ENCODE data around the gene TIMM50.
"Not testable (repeated sequence)": the region's sequence is repeated elsewhere in the genome, so short reads cannot be mapped to it uniquely, and the experiment has no call there.

Gene TIMM50

GRCh38 chr19:39469567-39469966, 11.1 kb upstream of the TIMM50 start:
- no peak for DNase-seq

- DNase-seq = no peak
Measured at GRCh38 chr19:39470724-39471339, 9.8 kb upstream of the TIMM50 start.

- DNase-seq = no peak
Measured at GRCh38 chr19:39471756-39472536, 8.7 kb upstream of the TIMM50 start.

GRCh38 chr19:39472746-39473442, 7.7 kb upstream of the TIMM50 start:
- no peak for DNase-seq

- no peak for DNase-seq
Measured at GRCh38 chr19:39473443-39473960, 7.1 kb upstream of the TIMM50 start.

- DNase-seq = peak; percentile 71
Measured at GRCh38 chr19:39474139-39474620, 6.5 kb upstream of the TIMM50 start.

GRCh38 chr19:39475748-39476147, 4.9 kb upstream of the TIMM50 start:
- no peak for DNase-seq

GRCh38 chr19:39479319-39479801, 1.3 kb upstream of the TIMM50 start:
- not testable (repeated sequence) for DNase-seq

- no peak for DNase-seq
Measured at GRCh38 chr19:39479916-39480315, 722 bp upstream of the TIMM50 start.

GRCh38 chr19:39481229-39481545, 549 bp downstream of the TIMM50 start:
- no peak for DNase-seq

GRCh38 chr19:39481676-39482075, 1.0 kb downstream of the TIMM50 start:
- no peak for DNase-seq

- no peak for DNase-seq
Measured at GRCh38 chr19:39483141-39483540, 2.5 kb downstream of the TIMM50 start.

- no peak for DNase-seq
Measured at GRCh38 chr19:39489756-39490155, 9.1 kb downstream of the TIMM50 start.

GRCh38 chr19:39492225-39492624, 11.6 kb downstream of the TIMM50 start:
- DNase-seq = no peak

- DNase-seq = no peak
Measured at GRCh38 chr19:39492788-39493187, 12.2 kb downstream of the TIMM50 start.

- no peak for DNase-seq
Measured at GRCh38 chr19:39494661-39495060, 14.0 kb downstream of the TIMM50 start.

GRCh38 chr19:39496063-39496462, 15.4 kb downstream of the TIMM50 start:
- no peak for DNase-seq

- no peak for DNase-seq
Measured at GRCh38 chr19:39497701-39497995, 17.0 kb downstream of the TIMM50 start.

GRCh38 chr19:39497996-39498797, 17.6 kb downstream of the TIMM50 start:
- DNase-seq = no peak

- DNase-seq = no peak
Measured at GRCh38 chr19:39498798-39499642, 18.4 kb downstream of the TIMM50 start, which contains the start of gene DLL3. Gene DLL3 (plus strand): TSS chr19:39498947. CDS start chr19:39498975, 28 bp downstream.

- DNase-seq = no peak
Measured at GRCh38 chr19:39499932-39500331, 19.3 kb downstream of the TIMM50 start.

- no peak for DNase-seq
Measured at GRCh38 chr19:39500543-39500942, 19.9 kb downstream of the TIMM50 start.
